Activated naive CD8-positive, alpha-beta T cell treated with anti-CD3 and anti-CD28 coated beads, Interleukin-2, amount 50 U/mL, for 16 hours (primary cell): ENCODE results near the gene KLK8.
"Not testable (repeated sequence)": the region's sequence is repeated elsewhere in the genome, so short reads cannot be mapped to it uniquely, and the experiment has no call there.

Experiments used
- DNase-seq: peaks from one replicate; pipeline ENCODE4 v3.0.0-alpha.2; 2020; ENCODE audit warnings: low read depth, low spot score

The KLK8 gene

DNA sequence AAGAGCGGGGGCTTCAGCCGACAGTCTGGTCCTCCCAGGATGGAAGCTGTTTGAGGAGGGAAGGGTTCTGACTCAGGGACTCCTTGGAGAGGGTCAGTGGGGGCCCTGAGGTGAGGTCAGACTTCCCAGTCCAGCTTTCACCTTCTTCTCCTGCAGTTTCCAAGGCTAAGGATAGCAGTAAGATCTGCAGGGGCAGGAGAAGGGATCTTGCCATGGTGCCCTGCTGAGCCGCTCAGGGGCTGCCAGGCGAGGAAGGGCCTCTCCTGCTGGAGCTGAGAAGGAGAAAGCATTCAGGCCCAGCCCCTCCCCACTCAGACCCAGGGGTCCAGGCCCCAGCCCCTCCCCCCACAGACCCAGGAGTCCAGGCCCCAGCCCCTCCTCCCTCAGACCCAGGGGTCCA is 19.2 kb downstream of the KLK8 start:
- no peak for DNase-seq

DNA sequence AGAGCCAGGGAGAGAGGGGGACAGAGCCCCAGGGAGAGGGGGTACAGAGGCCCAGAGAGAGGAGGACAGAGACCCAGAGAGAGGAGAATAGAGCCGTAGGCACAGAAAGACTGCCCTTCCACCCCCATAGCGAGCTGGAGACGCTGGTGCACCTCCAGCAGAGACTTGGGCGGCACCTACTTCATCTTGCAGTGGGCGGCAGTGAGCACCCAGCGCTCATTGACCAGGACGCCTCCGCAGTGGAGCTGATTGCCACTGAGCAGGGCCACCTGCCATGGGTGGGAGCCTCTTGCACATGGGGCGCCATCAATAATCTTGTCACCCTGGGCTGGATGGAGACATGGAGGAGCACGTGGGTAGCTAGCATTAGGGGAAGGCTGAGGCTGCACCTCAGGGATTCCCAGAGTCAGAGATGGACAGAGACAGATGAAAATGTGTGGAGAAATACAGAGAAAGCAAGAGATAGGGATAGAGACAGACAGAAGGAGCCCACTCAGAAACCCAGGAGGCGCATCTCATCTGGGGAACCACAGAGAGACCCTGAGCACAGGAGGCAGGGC is 19.7 kb downstream of the KLK8 start:
- DNase-seq, result no peak

DNA sequence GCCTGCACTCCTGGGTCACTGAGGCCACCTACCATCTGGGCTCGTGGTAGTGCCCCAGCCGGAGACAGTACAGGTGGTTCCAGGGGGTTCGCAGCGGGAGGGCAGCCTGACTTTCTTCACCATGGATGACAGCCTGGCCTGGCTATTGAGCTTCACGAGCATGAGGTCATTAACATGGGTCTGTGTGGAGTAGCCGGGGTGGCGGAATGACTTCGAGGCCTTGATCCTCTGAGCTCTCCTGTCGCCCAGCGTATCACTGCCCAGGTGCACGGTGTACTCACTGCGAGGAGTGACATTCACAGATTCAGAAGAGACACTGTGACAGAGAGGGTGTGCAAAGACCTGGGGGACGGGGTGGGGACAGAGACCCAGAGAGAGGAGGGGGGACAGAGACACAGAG is 21.2 kb downstream of the KLK8 start:
- no peak for DNase-seq

DNA sequence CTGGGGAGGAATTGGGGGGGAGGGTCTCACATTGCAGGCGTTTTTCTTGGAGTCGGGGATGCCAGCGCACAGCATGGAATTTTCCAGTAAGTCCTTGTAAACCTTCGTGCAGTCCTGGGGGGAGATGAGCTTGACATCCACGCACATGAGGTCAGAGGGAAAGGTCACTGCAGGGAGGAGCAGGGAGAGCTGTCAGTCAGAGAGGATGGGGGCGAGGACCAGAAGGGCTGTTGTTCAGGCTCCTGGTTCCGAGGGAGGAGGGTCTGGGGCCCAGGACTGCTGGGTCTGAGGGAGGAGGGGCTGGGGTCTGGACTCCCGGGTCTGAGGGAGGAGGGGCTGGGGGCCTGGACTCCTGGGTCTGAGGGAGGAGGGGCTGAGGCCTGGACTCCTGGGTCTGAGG is 21.6 kb downstream of the KLK8 start:
- DNase-seq, result no peak

DNA sequence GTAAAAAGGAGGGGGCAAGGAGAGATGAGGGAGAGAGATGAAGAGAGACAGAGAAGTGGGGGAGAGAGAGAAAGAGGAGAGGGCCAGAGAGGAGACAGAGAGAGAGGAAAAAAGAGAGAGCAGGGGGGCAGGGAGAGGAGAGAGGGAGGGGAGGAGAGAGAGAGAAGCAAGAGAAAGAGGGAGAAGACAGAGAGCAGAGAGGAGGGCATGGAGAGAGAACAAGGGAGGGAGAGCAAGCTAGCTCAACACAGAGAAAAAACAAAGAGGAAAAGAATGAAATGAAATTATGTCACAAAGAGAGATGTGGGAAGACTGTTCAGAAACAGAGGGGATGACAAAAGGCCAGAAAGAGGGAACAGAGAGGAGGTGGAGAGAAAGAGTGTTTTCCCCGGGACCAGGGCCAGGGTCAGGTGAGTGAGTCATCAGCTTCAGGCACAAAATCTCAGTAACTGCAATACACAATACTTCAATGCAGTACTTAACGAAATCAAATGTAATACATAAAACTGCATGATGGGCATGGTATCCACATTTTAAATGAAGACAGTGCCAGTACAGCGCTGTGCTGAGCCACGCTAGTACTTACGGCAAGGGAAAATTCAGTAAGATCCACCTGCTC is 22.5 kb downstream of the KLK8 start:
- DNase-seq, result no peak

DNA sequence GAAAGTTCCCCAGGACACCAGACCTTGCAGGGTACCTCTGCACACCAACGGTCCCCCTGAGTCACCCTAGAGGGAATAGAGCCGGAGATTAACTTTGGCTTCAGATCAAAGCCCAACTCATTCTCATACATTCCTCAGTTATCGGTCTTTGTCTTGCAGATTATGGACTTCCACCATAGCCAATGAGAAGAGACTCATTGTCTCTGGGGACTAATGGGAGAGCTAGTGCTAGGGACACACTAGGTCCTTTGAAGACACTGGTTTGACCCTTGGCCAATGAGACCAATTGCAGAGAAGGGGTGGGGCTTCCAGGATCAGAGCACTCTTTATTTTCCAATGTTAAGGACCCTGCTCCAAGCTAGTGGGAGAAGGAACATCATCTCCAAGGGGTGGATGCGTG is 23.8 kb downstream of the KLK8 start:
- no peak for DNase-seq

DNA sequence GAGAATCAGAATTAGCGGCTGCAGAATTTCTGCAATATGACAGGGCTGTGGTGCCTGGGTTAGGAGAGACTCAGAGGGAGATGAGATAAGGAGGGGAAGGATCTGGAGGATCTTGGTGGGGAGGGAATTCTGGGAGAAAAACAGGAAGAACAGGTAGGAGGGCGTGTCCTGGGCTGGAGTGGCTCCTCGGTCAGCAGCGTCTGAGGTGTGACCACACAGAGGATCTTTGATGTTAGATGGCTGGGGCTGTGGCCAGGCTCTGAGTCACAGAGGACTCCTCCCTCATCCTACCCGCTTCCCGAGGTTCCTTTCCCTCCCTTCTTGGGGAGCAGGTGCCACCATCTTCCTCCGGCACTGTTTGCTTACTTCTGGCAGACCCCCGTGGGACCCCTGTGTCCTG is 25.6 kb downstream of the KLK8 start:
- no peak for DNase-seq

DNA sequence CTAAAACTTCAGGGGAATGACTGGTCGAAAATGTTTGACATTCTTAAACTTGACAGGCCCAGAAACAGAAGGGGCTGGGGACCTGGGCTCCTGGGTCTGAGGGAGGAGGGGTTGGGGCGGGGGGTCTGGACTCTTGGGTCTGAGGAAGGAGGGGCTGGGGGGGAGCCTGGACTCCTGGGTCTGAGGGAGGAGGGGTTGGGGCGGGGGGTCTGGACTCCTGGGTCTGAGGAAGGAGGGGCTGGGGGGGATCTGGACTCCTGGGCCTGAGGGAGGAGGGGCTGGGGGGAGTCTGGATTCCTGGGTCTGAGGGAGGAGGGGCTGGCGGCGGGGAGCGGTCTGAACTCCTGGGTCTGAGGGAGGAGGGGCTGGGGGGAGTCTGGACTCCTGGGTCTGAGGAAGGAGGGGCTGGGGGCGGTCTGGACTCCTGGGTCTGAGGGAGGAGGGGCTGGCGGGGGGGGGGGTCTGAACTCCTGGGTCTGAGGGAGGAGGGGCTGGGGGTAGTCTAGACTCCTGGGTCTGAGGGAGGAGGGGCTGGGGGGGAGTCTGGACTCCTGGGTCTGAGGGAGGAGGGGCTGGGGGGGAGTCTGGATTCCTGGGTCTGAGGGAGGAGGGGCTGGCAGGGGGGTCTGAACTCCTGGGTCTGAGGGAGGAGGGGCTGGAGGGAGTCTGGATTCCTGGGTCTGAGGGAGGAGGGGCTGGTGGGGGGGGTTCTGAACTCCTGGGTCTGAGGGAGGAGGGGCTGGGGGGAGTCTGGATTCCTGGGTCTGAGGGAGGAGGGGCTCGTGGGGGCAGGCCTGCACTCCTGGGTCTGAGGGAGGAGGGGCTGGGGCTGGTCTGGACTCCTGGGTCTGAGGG is 26.5 kb downstream of the KLK8 start:
- DNase-seq, result no peak

DNA sequence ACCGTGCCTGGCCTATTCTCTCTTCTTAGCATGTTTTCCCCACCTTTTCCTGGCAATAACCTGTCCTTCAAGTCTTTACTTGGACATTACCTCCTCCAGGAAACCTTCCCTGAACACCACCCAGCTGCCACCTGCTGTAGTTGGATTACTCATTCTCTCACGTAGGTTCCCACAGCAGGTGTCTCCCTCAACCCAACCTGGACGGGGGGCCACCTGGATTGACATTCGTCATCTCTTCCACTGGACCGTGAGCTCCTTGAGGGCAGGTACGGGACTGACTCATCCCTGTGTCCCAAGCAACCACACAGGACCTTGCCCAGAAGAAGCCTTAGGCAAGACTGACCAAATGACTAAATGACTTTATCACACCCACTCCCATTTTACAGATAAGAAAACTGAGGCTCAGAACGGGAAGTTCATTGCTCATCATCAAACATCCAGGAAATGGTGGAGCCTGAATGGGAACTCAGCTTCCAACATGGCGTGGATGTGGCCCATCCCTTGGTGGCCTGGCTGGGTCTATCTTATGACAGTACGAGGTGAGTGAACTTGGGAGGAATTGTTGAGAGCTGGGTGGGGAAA is 28.5 kb downstream of the KLK8 start:
- no peak for DNase-seq

DNA sequence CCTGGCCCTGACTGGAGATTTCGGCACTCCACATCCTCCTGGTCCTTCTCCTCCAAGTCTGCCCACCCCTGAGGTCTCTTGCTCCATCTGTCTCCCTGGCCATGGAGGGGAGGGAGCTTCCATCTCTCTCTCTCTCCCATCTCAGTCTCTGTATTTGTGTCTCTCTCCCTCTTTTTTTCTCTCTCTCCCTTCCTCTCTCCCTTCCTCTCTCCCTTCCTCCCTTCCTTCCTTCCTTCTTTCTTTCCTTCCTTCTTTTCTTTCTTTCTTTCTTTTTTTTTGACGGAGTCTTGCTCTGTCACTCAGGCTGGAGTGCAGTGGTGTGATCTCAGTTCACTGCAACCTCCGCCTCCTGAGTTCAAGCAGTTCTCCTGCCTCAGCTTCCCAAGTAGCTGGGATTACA is 31.6 kb downstream of the KLK8 start:
- not testable (repeated sequence) for DNase-seq

DNA sequence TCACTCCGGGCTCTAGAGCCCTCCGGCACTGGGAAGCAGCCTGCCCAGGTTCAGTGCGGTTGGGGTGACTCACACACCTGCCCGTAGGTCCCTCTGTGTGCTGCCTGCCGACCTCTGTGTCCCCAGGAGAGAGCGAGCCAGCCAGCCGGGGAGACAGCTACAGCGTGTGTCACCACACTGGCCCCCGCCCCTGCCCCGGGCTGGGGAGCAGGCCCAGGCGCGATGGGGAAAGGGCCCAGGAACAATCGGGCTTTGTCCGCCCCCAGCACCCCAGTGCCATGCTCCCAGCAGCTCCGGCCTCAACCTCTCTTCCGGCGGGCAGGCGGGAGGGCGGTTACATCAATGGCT is 32.0 kb downstream of the KLK8 start, which contains the start of gene KLK6:
KLK6 (minus strand) TSS at position 179 of the 348 bp plus-strand sequence. CDS start 1,487 bp downstream, outside the sequence.
- DNase-seq, result no peak

DNA sequence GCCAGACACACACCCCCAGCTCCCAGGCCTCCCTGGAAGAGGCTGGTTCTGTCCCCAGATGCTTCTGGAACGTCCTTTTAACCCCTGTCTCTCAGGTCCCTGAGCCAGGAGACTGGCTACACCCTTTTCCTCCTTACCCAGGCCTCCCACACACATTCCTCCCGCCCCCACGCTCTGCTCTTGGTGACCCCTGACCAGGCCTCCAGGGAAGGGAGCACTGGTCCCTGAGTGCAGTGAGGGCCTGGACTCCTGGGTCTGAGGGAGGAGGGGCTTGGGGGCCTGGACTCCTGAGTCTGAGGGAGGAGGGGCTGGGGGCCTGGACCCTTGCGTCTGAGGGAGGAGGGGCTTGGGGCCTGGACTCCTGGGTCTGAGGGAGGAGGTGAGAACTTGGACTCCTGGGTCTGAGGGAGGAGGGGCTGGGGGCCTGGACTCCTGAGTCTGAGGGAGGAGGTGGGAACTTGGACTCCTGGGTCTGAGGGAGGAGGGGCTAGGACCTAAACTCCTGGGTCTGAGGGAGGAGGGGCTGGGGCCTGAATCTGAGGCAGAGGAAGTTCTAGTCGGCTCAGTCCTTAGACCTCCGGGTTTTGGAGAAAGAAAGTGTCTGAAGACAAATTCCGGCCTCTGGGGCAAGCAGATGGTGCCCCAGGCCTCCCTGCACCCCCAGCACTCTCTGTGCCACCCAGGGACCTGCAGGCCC is 32.5 kb downstream of the KLK8 start:
- no peak for DNase-seq

DNA sequence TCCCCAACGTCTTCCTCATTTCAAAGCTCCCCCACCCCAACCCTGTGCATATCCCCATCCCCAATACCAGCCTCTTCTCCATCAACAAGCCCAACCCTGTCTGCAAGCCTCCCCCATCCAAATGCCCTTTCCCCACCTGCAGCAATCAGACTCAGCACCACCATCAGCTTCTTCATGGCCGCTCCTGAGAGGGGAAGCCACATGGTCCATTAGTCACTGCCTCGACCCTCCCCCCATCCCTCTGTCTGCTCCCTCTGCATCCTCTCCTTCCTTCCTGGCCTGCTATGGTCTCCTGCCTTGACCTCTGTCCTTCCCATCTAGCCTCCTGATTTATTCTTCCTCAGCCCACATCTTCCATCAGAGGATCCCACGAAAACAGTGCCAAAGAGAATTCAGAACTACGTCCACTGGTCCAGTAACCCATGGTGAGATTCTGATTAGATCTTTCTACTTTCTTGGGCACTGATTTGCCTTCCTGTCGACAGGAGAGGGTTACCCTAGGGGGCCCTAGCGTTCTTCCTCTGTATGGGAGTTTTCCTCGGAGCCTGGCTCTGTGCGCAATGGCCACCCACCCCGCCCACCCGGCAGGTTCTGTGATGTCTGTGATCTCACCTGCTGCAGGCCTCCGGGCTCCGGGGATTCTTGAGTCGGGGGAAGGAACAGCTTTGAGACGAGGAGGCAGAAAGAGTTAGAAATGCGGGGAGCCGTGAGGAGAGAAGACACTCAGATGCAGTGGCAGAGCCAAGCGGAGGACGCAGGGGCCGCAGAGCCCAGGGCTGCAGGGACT is 33.3 kb downstream of the KLK8 start:
- no peak for DNase-seq

DNA sequence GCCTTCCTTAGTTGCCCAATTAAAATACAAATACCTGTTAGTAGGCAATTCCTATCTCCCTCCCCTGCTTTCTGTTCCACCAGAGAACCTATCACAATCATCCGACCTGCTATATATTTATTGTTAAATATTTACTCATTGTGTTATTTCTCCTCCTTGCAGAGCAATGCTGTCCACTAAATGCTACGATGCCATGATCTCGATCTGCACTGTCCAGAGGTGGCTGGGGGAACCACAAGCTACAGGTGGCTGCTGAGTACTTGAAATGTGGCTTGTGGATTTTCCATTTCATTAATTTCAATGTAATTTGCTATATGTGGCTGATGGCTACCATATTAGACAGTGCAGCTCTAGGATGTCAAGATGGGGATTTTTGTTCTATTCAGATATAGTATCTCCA is 37.1 kb downstream of the KLK8 start:
- no peak for DNase-seq

DNA sequence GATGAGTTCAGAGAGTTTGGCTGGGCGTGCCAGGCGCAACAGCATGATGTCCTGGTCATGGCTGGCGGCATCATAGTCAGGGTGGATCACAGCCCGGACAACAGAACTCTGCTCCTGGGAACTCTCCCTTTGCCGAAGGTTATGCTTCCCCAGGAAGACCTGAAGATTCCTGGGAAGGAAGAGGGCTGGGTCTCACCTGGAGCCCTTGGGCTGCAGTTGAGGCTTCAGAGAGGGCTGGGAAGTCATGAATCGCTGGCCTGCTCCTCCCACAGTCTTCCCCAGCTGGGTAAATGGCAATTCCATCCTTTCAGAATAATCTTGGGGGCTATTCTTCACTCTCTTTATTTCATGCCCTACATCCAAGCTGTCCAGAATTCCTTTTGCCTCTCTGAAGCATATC is 38.0 kb downstream of the KLK8 start:
- no peak for DNase-seq

DNA sequence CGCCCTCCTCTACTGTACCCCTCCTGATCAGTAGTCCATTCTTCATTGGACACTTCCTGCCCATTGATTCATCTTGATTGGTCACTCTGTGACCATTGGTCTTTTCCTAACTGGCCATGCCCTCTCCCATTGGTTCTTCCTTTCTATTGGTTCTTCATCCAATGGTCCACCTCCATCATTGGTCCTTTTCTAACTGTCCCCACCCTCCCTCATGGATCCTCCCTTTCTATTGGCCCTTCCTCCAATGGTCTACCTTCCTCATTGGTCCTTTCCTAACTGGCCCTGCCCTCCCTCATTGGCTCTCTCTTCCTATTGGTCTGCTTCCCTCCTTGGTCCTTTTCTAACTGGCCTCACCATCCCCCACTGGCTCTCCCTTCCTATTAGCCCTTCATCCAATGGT is 39.2 kb downstream of the KLK8 start:
- no peak for DNase-seq

DNA sequence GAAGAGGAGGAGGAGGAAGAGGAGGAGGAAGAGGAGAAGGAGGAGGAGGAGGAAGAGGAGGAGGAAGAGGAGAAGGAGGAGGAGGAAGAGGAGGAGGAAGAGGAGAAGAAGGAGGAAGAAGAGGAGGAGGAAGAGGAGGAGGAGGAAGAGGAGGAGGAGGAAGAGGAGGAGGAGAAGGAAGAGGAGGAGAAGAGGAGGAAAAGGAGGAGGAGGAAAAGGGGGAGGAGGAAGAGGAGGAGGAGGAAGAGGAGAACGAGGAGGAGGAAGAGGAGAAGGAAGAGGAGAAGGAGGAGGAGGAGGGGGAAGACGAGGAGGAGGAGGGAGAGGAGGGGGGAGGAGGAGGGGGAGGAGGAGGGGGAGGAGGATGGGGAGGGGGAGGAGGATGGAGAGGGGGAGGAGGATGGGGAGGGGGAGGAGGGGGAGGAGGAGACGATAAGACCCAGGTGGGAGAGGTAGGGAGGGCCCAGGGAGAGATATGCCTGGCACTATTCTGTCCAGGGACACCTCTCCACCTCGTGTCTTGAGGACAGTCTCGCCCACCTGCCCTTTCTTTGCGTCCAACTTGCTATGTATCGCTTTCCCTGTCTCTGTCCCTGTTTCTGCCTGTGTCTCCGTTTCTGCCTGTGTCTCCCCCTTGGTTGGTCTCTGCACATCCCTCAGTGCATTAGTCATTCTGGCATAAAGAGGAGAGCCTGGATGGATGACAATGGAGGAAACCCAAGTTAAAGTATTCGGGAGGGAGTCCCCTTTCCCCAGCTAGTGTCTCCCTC is 41.5 kb downstream of the KLK8 start:
- no peak for DNase-seq

DNA sequence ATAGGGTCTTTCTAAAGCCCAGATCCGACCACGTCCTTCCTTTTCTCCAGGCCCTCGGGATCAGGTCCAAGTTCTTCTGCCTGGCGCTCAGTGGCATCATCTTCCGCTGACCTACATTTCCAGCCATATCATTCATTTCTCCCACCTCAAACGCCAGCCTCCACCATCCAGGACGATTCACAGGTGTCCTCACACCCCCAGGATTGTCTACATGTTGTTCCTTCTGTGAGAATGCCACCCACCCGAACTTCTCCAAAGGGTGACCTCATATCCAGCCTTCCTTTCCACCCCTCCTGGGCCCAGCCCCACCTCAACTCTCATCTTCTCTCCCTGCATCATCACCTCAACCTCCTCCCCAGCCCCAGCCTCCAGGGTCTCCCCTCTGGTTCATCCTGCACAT is 43.8 kb downstream of the KLK8 start:
- DNase-seq, result no peak

DNA sequence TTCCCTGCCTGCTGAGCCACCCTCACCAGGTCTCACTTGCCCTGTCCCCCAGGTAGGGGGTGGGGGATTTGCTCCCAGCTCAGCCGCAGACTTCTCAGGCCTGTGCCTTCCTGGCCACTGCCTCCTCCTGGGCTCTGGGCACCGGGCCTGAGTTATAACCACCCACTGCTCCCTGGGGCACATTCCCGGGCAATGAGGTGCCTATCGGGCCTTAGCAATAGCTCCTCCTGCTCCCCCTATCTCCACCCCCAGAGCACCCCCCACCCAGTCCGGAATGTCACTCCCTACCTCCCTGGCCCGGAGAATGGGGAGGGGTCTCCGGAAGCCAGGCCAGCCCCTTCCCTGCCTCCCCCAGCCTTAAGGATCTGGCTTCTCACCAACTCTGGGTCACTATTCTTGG is 48.5 kb downstream of the KLK8 start, which contains the start of gene KLK5:
KLK5 (minus strand) TSS at position 129 of the 400 bp plus-strand sequence. CDS start 381 bp downstream, outside the sequence.
- DNase-seq, result no peak

DNA sequence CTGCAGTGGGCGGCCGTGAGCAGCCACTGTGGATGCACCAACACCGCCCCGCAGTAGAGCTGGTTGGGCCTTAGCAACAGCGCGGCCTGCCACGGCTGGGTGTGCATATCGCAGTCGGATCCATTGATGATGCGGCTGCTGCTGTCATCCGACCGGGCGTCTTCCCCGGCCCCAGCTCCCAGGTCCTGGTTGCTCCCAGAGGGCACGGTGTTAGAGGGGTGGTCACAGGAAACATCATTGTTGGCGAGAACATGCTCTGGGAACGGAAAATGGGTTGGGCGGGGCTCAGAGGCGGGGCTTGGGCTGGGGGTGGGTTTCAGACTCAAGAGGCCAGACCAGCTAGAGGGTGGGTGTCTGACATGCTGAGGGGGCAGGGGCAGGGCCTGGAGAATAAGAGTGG is 51.5 kb downstream of the KLK8 start:
- DNase-seq, result no peak
